T-helper 2 cell (primary cell): ENCODE data around the gene UBE2F.

ENCODE experiments used
- DNase-seq, 5 experiments: peaks; one replicate each; pipeline versions ENCODE4 v3.0.0 to v3.0.0-alpha.2; 2012 to 2022
- total RNA-seq, 2 donors: gene quantifications; one replicate each; lab custom pipeline; 2026; lab: John Stamatoyannopoulos, UW

The UBE2F gene, protein sequence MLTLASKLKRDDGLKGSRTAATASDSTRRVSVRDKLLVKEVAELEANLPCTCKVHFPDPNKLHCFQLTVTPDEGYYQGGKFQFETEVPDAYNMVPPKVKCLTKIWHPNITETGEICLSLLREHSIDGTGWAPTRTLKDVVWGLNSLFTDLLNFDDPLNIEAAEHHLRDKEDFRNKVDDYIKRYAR
- total RNA-seq: 9.7 to 13.2 reads per million in 2 donors

DNA sequence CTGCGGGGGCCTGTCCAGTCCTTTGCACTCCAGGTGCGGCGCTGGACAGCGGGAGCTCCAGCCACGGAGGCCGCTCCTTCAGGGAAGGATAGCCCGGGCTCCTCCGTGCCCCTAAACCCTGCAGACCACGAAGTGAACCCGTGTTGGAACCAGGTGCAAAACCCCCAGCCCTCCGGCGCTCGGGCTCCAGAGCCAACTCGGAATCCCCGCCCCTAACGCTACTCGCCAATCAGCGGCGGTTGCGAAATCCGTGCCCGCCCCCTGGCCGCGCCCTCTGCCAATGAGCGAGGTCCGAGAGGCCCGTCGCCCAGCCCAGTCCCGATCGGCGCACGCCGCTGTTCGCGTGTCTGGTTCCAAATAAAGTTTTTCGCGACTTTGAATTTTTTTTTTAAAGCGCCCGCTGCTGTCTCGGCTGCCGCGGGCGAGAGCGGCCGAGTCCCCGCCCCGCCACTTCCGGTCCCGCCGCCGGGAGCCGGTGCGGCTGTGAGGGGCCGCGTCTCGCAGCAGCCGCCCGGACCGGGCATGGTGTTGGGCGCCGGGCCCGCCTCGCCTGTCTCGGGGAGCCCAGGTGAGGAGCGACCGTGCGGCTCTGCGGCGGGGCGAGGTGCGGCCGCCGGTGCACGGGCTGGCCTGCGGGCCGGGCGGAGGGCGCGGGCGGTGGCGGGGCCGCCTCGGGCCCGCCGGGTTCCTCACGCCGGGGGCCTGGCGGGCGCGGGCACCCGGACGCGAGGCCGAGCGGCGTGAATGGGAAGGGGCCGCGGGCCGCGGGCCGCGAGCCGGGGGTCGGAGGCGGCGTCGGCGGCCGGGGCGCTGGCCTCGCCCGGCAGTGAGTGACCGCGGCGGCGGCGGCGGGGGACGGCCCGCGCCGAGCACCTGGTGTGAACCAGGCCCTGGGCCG, at the start of gene UBE2F:
Gene UBE2F (plus strand): TSS at position 450 of the 898 bp plus-strand sequence. CDS start 6,094 bp downstream, outside the sequence.
- peak; percentile 93 to 98 (median 96) for DNase-seq

GRCh38 chr2:237917696-237918374, 49.0 kb upstream of the UBE2F start:
- no peak for DNase-seq

- DNase-seq: no peak
Measured at GRCh38 chr2:237919593-237919992, 47.2 kb upstream of the UBE2F start.

GRCh38 chr2:237920673-237921072, 46.1 kb upstream of the UBE2F start:
- DNase-seq: no peak

DNA sequence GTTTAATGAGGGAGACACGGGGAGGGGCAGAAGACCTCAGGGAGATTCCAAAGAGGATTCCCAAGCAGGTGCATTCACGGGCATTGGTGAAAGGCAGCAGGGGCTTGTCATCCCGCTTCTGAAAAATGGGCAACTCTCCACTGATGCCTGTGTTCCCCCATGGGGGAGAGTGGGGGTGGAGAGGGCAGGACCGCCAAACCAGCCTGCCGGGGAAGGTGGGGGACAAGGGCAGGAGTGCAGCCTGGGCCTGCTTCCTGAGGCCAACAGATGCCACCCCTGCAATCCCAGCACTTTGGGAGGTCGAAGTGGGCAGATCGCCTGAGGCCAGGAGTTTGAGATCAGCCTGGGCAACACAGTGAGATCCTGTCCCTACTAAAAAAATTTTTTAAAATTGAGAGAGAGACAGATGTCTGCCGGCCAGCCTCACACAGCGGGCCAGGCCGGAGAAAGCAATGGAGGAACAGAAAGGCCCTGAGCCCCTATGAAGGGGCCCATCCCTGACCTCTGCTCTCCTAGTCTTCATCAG, 44.8 kb upstream of the UBE2F start:
- DNase-seq: no peak

DNA sequence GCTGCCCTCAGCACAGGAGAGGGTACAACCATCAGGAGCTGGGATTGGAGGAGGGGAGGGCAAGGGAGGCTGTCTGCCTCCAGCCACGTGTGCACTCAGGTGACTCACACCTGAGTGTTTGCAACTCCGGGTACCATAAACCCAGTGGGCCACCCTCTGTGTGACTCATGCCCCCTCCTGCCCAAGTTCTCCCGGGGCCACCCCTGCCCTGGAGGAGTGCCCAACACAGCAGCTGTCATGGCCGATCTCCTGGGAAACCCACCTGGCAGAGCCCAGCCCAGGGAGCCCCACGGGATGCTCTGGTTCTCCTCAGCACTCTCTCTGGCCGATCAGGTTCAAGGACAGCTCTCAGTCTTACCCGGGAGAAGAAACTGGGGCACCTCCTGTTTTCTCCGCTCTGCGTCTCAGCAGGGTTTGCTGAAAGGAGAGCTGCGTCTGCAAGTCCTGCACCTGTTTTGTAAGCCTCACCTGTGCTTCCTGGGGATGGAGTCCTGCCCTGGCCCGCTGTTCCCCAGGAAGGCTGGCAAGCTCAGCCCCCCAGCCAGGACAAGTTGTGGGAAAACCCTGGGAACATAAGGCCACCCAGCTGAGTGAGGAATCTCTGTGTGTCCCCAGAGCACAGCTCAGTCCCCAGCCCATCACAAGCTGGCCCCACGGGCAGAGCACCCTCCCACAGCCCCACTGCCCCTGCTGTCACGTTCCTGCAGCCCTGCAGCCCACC, 44.0 kb upstream of the UBE2F start:
- no peak for DNase-seq

GRCh38 chr2:237923481-237924163, 43.2 kb upstream of the UBE2F start:
- DNase-seq: peak; percentile 61 to 76 (median 72)

- DNase-seq: no peak
Measured at GRCh38 chr2:237924164-237924534, 42.7 kb upstream of the UBE2F start.

GRCh38 chr2:237927135-237927534, 39.7 kb upstream of the UBE2F start:
- DNase-seq: no peak

GRCh38 chr2:237927986-237928385, 38.8 kb upstream of the UBE2F start:
- DNase-seq: no peak

- no peak for DNase-seq
Measured at GRCh38 chr2:237929979-237930378, 36.8 kb upstream of the UBE2F start.

- DNase-seq: no peak
Measured at GRCh38 chr2:237931205-237931721, 35.6 kb upstream of the UBE2F start.

DNA sequence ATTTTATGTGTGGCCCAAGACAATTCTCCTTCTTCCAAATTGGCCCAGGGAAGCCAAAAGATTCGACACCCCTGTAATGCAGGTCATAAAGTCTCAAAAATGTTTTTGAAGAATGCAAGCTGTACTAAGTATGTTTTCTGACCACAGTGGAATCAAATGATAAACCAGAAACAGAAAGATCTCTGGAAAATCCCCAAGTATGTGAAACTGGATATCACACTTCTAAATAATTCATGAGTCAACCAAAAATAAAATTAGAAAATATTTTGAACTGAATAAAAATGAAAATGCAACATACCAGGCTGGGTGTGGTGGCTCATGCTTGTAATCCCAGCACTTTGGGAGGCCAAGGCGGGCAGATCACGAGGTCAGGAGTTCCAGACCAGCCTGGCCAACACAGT, 34.1 kb upstream of the UBE2F start:
- DNase-seq: no peak

DNA sequence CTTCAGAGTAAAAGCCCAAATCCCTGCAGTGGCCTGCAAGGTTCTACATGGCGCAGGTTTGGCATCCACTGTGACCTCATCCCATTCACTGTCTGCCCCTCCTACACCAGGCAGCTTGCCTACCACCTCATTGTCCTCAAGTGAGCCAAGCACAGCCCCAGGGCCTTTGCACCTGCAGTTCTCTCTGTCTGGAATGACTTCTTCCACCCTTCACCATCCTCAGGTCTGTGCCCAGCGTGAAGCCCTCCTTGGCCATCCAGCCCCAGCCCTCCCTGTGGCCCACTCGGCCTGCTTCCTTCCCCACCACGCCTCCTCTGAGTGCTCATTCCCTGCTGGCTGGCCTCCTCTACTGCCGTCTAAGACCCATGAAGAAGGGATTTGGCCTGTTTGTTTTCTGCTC, 32.6 kb upstream of the UBE2F start:
- DNase-seq: no peak

GRCh38 chr2:237935740-237936452, 30.9 kb upstream of the UBE2F start:
- DNase-seq: no peak

DNA sequence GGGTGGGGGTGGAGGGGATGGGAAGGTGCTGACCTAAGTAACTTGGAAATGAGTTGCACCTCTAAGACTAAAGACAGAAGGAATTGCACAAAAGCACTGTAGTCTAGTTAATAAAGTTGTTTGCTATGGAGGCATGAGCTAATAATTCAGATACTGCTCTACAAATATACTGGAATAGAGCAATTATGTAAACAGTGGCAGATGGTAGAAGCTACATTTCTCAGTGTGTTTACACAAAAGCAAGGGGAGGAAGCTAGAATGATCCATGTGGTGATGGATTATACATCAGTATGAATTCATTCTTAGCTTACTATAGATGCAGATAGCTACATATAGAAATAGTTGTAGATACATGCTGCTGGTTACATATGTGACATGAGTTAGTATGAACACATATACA, 27.6 kb upstream of the UBE2F start:
- no peak for DNase-seq

DNA sequence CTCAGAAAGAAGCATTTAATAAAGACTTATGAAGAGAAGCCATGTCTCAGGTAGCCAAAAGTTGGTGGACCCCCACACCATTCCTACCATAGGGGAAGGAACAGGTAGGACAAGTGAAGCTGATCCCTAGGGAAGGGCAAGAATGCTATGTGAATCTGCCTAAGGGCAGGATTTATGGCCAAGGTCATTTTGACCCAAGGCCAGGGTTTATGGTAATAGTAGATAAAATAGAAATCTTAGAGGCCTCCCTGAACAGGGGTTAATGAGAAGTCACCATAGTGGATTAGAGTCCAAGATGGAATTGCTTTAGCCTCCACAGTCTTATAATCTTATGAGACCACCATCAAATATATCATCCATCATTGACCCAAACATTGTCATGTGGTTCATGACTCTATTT, 26.0 kb upstream of the UBE2F start:
- no peak for DNase-seq

- no peak for DNase-seq
Measured at GRCh38 chr2:237941239-237941638, 25.6 kb upstream of the UBE2F start.

GRCh38 chr2:237942513-237942899, 24.3 kb upstream of the UBE2F start:
- no peak for DNase-seq

DNA sequence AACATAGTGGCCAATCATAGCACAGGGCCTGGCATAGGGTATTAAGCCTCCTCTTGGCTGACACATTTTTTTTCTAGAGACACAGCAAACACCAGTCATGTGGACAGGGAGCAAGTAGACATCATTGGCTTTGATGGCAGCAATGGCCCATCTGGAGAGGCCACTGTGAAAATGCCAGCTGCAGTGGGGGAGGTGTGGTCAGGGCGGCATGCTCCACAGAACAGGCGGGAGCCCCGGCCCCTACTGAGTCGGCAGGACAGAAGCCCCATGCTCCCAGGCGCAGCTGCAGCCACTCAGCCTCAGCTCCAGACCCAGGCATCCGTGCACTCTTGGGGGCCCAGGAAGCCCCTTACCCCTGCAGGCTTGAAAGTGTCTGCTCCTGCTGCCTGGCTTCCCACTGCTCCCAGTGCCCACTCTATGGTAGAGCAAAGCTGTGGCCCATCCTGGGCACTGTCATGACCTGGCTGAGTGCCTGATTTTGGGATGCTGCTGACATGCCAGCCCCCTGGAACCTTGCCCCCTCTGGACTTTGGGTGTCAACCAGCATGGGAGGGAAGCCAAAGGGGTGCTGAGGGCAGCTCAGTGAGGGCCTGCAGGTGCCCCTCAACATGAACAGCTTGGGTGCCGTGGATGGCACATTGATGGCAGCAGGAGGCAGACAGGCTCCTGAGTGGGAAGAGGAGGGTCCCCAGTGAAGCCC, 23.3 kb upstream of the UBE2F start:
- DNase-seq: no peak
